BE2C (cell line): ENCODE data around the gene AGAP1.

Experiments used
- DNase-seq: peaks from one replicate; pipeline ENCODE4 v3.0.0-alpha.2; 2020
- H3K27me3 ChIP-seq: fragments of 250-450 bp; sonication (Bioruptor Pico); 2 replicates; pipeline ENCODE4 v1.5.1; 2020; ENCODE audit warnings: mild to moderate bottlenecking
- H3K36me3 ChIP-seq: fragments of 250-450 bp; sonication (Bioruptor Pico); 2 replicates; pipeline ENCODE4 v1.5.1; 2020; ENCODE audit warnings: mild to moderate bottlenecking
- H3K4me1 ChIP-seq: fragments of 250-450 bp; sonication (Bioruptor Pico); 2 replicates; pipeline ENCODE4 v1.5.1; 2020
- H3K4me3 ChIP-seq: 2 replicates; pipeline ENCODE4 v1.5.1; 2011; ENCODE audit warnings: low read depth, low read length
- H3K9me3 ChIP-seq: fragments of 250-450 bp; sonication (Bioruptor Pico); 2 replicates; pipeline ENCODE4 v1.5.1; 2020
- CTCF ChIP-seq: IDR thresholded peaks from 2 replicates; pipeline ENCODE4 v1.5.1; 2012; ENCODE audit warnings: mild to moderate bottlenecking, low read depth, low read length

AGAP1 gene

GRCh38 chr2:235603659-235604058, 109.8 kb downstream of the AGAP1 start:
- H3K36me3 ChIP-seq: no peaks in the 10 kb centered on the region
- H3K27me3 ChIP-seq: no peaks in the 10 kb centered on the region
- no peak overlapping the region for H3K4me3 ChIP-seq
- DNase-seq: no peak
- TF ChIP-seq CTCF: no peak
- no peaks in the 10 kb centered on the region for H3K9me3 ChIP-seq
- H3K4me1 ChIP-seq: peaks cover 4% of the 10 kb centered on the region; the same call in 1 of the 2 replicates

GRCh38 chr2:235605312-235606003, 111.6 kb downstream of the AGAP1 start:
- H3K4me1 ChIP-seq: peaks cover 4% of the 10 kb centered on the region; the same call in 1 of the 2 replicates
- peak; percentile 80 for DNase-seq
- H3K27me3 ChIP-seq: no peaks in the 10 kb centered on the region
- no peak for TF ChIP-seq CTCF
- no peaks in the 10 kb centered on the region for H3K36me3 ChIP-seq
- H3K4me3 ChIP-seq: peak overlapping the region; percentile 56
- no peaks in the 10 kb centered on the region for H3K9me3 ChIP-seq

- Histone ChIP-seq H3K9me3 (no peaks in the 10 kb centered on the region), H3K4me1 (peaks cover 4% of the 10 kb centered on the region; the same call in 1 of the 2 replicates), H3K36me3 (no peaks in the 10 kb centered on the region), H3K4me3 (no peak overlapping the region), H3K27me3 (no peaks in the 10 kb centered on the region)
- TF ChIP-seq CTCF: no peak
- no peak for DNase-seq
Observed at GRCh38 chr2:235606004-235606715, 112.3 kb downstream of the AGAP1 start.

GRCh38 chr2:235607546-235608199, 113.8 kb downstream of the AGAP1 start:
- Histone ChIP-seq H3K9me3 (no peaks in the 10 kb centered on the region), H3K4me1 (peaks cover 4% of the 10 kb centered on the region; the same call in 1 of the 2 replicates), H3K27me3 (no peaks in the 10 kb centered on the region), H3K36me3 (no peaks in the 10 kb centered on the region), H3K4me3 (no peak overlapping the region)
- no peak for TF ChIP-seq CTCF
- DNase-seq: no peak

GRCh38 chr2:235608200-235608887, 114.5 kb downstream of the AGAP1 start:
- H3K36me3 ChIP-seq: no peaks in the 10 kb centered on the region
- H3K4me3 ChIP-seq: no peak overlapping the region
- no peaks in the 10 kb centered on the region for H3K9me3 ChIP-seq
- H3K27me3 ChIP-seq: no peaks in the 10 kb centered on the region
- peaks cover 4% of the 10 kb centered on the region; the same call in 1 of the 2 replicates for H3K4me1 ChIP-seq
- no peak for DNase-seq
- no peak for TF ChIP-seq CTCF
